ENCODE data around the gene CARM1. TPM values are rescaled to one million over a fixed set of nuclear protein-coding genes. Genes with fewer than 3 reads are reported as not detected.
A peak's percentile ranks its signal among the peaks of the same experiment; 100 is the strongest.

CARM1 gene
- total RNA-seq, 4 donors from 2014 or later: 11.8 to 20.5 (median 16.5) TPM

DNA sequence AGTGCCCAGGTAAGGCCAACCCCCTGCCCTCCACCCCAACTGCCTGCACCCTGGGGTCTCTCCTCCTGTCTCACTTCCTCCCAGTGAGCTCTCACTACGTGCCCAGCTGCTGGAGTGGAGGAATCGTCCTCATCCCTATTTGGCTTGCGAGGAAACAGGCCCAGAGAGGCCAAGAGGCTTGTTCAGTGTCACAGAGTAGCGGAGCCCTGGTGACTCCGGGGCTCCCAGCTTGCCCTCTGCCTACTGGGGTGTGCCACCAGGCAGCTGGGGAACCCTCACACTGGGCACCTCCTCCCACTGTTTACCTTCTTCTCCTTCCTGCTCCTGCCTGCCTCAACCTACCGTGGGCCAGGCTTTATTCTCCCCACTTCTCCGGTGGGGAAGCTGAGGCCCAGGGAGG, 41.0 kb upstream of the CARM1 start:
- TF ChIP-seq, protein P1, sequence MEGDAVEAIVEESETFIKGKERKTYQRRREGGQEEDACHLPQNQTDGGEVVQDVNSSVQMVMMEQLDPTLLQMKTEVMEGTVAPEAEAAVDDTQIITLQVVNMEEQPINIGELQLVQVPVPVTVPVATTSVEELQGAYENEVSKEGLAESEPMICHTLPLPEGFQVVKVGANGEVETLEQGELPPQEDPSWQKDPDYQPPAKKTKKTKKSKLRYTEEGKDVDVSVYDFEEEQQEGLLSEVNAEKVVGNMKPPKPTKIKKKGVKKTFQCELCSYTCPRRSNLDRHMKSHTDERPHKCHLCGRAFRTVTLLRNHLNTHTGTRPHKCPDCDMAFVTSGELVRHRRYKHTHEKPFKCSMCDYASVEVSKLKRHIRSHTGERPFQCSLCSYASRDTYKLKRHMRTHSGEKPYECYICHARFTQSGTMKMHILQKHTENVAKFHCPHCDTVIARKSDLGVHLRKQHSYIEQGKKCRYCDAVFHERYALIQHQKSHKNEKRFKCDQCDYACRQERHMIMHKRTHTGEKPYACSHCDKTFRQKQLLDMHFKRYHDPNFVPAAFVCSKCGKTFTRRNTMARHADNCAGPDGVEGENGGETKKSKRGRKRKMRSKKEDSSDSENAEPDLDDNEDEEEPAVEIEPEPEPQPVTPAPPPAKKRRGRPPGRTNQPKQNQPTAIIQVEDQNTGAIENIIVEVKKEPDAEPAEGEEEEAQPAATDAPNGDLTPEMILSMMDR (IDR thresholded peaks at IDR 0.05): no peak
- ATAC-seq (ENCODE audit: low FRiP score) (no peak), DNase-seq (ENCODE audit: low spot score) (no peak)

DNA sequence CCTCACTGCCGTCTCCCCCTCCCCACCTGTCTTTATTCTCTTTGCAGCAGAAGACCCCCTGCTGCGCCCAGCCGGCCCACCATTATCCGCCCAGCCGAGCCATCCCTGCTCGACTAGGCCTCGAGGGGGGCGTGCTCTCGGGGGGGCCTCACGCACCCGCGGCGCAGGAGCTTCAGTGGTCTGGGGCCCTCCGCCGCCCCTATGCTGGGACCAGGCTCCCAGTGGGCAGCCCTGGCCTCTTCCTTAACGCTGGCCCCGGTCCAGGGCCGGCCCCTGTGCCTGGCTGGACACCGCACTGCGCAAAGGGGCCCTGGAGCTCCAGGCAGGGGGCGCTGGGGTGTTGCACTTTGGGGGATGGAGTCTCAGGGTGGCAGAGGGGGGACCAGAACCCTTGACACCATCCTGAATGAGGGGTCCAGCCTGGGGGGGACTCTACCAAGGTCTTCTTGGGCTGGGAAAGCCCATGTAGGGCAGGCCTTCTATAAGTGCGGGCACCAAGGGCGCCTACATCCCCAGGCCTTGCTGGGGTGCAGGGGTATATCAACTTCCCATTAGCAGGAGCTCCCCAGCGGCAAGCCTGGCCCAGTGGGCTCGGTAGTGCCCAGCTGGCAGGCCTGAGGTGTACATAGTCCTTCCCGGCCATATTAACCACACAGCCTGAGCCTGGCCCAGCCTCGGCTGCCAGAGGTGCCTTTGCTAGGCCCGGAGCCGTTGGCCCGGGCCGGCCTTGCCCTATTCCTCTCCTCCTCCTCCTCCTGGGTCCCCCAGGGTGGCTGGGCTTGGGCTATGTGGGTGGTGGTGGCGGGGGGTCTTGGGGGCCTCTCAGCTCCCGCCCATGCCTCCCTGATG, 40.2 kb upstream of the CARM1 start:
- TF ChIP-seq, protein P1 (IDR thresholded peaks at IDR 0.05): no peak
- DNase-seq (ENCODE audit: low spot score) (no peak), ATAC-seq (ENCODE audit: low FRiP score) (no peak)

DNA sequence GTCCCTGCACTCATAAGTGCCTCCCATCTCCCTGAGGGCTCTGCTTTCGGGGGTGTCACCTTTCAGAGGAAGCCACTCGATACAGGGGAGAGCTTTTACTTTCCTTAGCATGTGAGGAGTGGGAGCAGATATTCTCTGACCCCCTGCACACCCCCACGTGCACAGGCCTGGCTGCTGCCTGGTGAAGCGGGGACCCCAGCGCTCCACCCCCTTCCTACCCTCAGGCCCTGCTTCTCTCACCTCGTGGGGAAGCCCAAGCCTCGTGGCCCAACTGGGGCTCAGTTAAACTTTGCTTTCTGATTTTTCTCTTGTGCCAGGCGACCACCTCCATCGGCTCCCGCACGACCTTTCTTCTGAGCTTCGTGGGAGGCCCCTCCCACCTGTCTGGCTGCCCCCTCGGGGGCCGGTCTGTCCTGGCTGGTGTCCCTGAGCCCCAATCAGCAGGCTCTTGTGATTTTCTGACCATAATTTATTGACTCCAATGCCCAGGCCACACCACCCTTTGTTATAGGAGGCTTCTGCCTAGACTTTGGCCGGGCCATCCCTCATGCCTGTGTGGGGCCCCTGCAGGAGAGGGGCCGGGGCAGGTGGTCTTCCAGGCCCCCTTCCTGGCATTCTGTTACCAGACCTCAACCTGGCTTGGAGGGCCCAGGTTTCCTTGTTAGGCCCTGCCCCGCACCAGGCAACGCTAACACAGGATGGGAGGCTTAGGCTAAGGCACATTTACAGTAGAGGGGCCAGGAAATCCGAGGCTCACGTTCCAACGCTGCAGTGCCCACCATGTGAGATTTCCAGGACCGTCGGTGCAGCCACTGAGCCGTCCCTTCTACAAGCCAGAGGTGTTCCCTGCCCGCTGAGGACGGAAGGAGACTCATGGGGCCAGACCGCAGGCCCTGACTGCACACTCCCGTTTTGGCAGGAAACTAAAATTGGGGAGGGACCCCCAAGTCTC, 39.1 kb upstream of the CARM1 start:
- ATAC-seq (ENCODE audit: low FRiP score) (no peak), DNase-seq (ENCODE audit: low spot score) (no peak)
- TF ChIP-seq, protein P1 (IDR thresholded peaks at IDR 0.05): no peak

DNA sequence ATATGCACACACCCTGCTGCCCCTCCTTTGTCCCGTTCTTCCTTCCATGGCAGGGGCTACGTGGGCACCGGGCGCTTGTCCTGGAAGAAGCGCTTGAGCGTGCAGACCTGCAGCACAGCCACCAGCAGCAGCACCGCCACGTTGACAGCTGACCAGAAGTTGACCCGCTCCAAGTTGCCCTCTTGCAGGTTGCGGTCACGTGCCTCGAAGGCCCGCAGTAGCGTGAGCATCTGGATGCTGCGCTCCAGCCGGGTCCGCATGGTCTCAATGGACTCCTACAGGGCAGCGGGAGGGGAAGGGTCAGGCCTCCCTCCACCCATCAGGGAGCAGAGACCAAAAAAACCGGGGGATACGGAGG, 38.4 kb upstream of the CARM1 start:
- no peak for DNase-seq (ENCODE audit: low spot score)
- TF ChIP-seq, protein P1 (IDR thresholded peaks at IDR 0.05): no peak

DNA sequence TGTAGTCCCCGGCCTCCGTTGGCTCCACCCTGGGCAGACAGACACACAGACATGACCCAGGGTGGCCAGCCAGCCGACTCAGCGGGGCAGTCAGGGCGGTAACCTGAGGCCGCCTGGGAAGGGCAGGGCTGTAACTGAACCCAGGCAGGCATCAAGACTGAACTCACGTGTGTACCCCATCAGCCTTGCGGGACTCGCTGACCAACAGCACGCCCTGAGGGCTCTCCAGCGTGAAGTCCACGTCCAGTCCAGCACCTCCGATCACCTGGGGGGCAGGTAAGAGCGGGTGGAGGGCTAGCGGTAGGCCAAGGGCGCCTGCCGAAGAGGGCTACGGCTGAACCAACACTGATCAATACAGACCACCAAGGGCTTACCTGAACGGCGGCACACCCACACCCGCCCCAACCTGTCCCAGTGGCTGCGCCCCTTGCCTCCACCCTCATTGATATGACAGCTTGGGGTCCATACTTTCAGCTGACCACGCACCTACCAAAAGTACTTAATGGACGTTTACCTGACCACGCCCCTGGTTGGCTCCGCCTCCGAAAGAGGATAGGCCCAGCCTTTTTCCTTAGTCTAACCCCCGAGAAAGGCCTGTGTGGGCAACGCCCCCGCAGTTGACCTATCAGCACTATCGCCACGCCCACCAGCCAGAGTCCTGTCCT, 36.1 kb upstream of the CARM1 start:
- TF ChIP-seq, protein P1 (IDR thresholded peaks at IDR 0.05): no peak
- ATAC-seq (ENCODE audit: low FRiP score): no peak
- no peak for DNase-seq (ENCODE audit: low spot score)

More for the DNA sequence above, 38.4 kb upstream of the CARM1 start:
- ATAC-seq (ENCODE audit: low FRiP score): no peak

DNA sequence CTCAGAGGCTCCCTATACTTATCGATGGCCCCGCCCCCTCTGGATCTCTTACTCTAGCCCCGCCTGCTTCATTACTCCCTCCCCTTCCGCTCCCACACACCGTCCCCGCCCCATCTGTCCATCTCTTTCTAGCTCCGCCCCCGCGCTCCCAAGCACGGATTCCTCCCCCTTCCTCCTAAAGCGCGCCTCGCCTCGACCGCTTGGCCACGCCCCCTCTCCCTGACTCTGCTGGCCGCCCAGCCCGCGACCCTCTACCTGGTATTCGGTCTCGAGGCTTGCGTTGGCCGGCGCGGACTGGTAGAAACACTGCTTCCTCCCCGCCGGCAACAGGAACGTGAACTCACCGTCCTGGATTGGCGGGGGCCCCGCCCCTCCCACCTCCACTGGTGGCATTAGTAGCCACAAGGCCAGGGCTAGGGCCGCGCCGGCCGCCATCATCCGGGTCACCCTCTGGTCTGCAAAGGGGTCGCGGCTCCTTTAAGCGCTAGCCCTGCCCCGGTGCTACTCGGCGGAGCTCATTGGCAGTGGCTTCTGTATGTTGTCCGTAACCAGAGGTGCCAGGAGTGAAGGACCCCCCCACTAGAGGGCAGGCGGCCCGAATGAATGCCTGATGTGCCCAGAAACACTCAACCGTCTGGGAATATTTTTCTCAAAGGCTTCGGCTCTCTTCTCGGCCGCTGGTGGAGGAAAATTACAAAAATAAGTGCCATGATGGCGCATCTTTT, 35.4 kb upstream of the CARM1 start, which contains the start of gene TMED1:
Gene TMED1 (minus strand): TSS at position 459 of the 725 bp plus-strand sequence. CDS start 21 bp downstream, at position 438.
- peak; percentile 96 for ATAC-seq (ENCODE audit: low FRiP score)
- peak; percentile 100 for DNase-seq (ENCODE audit: low spot score)
- TF ChIP-seq, protein P1 (IDR thresholded peaks at IDR 0.05): peak in 1 of 3 donors; percentile 48

Measured in omental fat pad (tissue), 4 donors.